NOMO-1 treated with DMSO at 0.1 percent for 48 hours (cell line): ENCODE results near the gene PDGFRB.

ENCODE experiments used
- DNase-seq: peaks from one replicate; lab custom pipeline; 2025; ENCODE audit not compliant: unreplicated experiment; lab: John Stamatoyannopoulos, UW

Gene PDGFRB

GRCh38 chr5:150164211-150164980, 8.8 kb upstream of the PDGFRB start:
- DNase-seq: no peak

- no peak for DNase-seq
These were observed 8.0 kb upstream of the PDGFRB start for GRCh38 chr5:150163547-150164059.

DNA sequence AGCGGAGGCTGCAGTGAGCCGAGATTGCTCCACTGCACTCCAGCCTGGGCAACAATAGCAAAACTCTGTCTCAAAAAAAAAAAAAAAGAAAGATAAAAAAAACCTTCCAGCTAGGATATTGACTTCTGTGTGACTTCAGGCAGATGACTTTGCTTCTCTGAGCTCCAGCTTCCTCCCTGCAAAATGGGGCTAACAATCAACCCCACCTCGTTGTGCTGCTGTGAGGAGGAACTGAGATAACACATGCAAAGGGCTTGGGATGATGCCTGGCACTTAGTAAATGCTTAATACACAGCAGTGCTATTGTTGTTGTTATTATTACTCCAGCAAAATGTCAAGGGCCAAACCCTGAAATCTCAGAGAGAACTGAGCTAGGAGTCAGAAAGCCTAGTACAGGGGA, 7.4 kb upstream of the PDGFRB start:
- no peak for DNase-seq

DNA sequence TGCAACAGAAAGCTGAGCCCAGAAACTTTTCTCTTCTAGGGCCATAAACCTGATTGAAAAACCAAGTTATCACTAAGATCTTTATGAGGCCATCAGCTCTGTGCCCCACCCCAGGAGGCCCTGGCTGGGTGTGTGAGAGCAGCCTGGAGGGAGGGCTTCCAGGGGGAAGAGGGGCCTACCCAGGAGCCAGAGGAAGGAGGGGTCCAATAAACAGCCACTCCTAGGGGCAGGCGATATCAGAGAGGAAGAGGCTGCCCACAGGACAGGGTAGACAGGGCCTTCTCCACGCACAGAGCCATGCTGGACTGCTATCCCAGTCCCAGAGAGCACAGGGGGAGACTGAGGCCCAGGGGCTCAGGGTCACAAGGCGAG, 6.5 kb upstream of the PDGFRB start:
- no peak for DNase-seq

DNA sequence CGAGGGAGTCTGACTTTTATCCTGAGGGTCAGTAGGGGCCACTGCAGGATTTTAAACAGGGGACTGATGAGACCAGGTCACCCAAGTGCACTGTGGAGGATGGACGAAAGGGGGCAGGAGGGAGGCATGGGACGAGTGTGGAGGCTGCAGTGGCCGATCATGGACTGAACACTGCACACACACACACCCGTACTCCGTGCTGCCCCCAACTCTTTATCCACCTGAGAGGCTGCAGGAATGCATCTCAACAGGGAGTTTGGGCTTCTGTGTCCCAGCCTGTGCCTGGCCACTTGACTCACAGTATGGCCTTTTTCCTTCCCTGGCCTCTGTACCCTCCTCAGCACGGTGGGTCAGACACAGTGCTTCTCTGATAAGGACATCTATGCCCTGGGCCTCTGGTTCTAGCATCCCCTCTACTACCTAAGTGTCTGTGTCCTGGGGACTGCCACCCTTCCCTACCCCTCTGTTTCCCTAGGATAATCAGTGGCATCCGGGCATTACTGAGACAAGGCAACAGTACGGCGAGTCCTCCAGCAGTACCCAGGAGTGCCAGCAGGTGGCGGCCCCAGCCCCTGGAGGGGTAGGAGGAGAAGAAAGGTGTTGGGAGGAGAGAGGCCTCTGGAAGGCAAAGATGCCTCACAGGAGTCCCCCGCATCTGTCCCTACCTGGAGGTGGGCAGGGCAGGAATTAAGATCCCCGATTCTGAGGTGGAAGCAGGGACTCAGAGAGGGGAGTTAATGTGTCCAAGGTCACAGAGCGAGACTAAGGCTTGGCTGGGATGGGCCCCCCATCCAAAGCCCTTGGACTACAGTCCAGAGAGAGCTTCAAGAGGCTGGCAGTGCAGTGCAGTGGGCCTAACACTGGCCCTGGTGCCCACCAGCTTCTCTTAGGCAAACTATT, 5.8 kb upstream of the PDGFRB start:
- DNase-seq: peak; percentile 63

DNA sequence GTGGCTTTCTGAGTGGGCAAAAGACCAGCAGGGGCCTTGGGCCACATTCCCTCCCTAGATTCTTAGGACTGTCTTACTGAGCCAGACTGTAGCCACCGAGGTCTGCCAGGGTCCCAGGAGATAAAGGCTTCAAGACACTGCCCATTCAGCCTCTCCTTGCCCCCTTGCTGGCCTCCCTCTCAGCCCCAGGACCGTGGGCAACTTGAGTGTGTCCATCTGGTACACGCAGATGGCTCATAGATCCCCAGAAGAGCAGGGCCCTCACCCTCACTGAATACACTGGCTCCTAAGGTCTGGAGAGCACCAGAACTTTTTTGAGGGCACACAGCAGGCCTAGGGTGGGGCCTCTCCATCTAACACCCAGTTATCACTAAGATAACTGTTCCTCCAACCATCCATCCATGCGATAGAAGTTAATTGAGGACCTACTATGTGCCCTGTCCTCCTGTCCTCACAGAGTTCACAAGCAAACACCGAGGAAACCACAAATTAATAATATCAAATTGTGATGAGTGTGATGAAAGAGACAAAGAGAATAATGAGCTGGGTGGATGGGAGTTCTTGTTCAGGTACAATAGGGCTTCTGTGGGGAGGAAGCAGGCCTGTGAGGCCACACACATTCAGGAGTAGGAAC, 4.9 kb upstream of the PDGFRB start:
- no peak for DNase-seq

DNA sequence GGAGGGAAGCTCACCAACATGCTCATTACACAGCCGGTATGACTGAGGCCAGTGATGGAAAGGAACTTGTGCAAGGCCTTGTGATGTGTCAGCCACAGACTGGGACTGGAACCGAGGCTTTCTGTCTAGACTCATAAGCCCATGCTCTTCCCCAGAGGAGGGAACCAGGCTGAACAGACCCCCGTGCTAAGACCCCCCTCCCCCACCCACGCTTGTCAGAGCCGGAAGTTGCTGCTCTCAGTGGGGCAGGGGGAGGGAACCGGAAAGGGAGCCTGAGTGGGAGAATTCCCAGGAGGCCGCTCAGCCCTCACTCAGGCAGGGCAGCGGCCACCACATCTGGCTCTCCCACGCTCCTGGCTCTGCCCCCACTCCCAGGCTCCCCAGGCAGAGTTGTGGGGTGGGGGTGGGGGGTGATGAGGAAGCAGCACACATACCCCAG, 4.1 kb upstream of the PDGFRB start:
- no peak for DNase-seq

DNA sequence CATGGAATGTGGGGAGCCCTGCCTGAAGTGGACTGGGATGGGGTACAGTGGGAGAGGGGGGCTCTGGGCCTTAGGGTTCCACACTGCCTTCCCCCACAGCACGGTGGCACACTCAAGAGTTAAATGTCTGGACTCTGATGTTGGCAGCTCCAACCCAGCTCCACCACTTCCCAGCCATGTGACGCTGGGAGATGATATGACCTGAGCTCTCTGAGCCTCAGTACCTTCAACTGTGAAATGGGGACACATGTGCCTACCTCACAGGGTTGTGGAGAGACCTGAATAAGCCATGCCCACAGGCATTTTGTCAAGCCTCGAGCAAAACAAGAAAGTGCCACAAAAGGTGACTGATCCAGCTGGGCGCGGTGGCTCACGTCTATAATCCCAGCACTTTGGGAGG, 3.4 kb upstream of the PDGFRB start:
- no peak for DNase-seq

- DNase-seq: no peak
These were observed 2.7 kb upstream of the PDGFRB start for GRCh38 chr5:150158170-150158949.

DNA sequence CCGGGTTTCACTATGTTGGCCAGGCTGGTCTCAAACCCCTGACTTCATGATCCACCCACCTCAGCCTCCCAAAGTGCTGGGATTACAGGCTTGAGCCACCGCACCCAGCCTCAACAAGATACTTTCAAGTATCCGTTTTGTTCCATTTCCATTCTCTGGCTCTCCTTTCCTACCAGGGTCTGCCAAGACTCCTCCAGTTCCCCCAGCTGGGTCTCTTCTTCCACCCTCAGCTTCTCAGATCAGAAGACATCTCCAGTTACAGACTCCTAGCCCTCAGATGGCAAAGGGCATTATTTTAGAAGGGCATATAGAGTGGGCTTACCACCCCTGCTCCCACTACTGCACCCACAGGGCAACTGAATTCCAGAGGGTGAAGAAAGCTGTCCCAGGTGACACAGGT, 1.5 kb upstream of the PDGFRB start:
- no peak for DNase-seq

GRCh38 chr5:150156540-150156939, 895 bp upstream of the PDGFRB start:
- DNase-seq: no peak

DNA sequence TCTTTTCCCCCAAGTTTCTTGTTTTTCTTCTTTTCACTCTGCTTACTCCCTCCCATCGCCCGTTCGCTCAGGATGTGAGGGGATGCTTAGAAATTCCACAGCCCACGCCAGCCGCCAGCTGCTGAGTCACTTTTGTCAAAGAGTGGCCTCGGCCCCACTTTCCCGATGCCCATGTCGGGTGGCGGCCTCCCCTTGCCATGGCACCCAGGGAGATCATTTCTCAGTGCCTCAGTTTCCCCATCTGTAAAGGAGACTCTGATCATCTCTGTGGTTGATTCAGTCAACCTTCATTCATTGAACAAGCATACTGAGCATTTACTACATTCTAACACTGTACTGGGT, 353 bp upstream of the PDGFRB start:
- DNase-seq: no peak

GRCh38 chr5:150154618-150155128, 972 bp downstream of the PDGFRB start:
- DNase-seq: no peak

GRCh38 chr5:150153957-150154617, 1.6 kb downstream of the PDGFRB start:
- DNase-seq: peak; percentile 60

- no peak for DNase-seq
These were observed 2.2 kb downstream of the PDGFRB start for GRCh38 chr5:150153483-150153882.

DNA sequence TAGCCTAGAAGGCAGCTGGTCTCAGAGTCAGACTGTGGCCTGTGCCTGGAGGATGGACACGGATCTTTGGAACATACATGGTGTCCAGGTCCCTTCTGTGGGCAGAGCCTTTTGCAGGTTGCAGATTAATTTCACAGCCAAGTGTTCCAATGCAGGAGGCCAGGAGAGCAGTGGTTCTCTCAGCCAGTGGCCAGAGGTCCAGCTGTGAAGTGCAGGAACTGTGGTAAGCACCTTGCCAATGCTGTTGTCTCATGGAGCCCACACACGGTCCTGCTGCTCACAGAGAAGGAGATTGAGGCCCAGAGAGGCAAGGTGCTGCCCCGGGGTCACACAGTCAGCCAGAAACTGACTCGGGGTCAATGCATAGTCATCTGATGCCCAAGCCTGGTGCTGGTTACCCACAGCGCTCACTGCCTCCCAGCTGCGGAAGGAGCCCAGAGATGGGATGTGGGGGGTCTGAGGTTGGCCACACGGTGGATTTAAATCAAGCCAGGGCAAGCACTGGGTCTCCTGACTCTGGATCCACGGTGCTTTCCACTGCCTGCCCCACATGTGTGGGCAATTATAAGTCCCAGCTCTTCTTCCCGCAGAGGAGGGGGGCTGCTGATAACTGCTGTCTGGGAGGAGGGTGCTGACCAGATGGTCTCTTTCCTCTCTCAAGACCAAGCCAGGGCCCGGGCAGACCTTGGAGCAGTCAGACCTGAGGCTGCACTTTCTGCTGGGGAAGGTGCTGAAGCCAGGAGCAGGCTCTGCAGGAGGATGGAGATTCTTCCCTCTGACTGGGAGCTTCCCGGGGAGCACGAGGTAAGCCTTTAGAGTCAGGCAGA, 2.8 kb downstream of the PDGFRB start:
- no peak for DNase-seq

DNA sequence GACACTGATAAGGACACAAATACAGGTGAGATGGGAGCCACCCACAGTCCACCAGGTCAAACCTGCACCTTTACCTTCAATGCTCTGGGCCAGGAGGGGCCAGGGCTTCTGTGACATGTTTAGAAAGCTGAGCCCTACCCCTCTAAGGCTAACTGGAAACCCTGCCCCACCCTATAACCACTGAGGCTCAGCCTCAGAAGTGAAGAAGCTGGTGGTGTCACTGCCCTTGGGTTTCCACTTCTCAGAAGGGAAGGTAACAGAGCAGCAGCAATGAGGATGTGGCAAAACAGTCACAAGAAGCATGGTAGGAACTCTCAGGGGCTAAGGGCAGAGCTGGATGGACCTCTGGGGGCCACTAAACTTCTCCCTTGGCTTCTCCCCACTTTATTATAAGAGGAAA, 6.0 kb downstream of the PDGFRB start:
- no peak for DNase-seq

- no peak for DNase-seq
These were observed 7.3 kb downstream of the PDGFRB start for GRCh38 chr5:150148117-150148927.
